Measurements from ENCODE around the gene PHF20.

PHF20 gene

DNA sequence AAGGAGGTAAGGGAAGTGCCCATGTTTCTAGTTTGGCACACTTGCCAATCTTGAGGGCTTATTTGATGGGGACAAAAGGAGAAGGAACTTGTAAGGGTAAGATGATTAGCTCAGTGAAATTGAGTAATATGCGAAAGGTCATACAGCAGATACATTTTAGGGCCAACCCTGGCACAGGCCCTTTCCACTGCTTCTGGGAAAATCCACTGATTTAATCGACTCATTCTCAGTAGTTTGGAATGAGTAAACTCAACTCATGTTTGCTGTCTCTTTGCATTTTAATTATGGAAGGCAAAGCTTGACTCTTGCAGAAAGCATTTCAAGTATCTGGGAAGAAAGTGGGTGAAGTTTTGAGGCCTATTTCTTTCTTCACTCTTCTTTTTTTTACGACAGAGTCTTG is 20.0 kb downstream of the PHF20 start:
- Histone ChIP-seq H3K27me3 (ENCODE audit: insufficient read depth, low read length) (no peaks in the 10 kb centered on the region), H3K36me3 (ENCODE audit: control insufficient read depth in 1 of 2, insufficient read depth in 2 of 2, low read length in 2 of 2) (no peaks in the 10 kb centered on the region), H2BK12ac (ENCODE audit: low read length) (no peak overlapping the region), H3K9ac (ENCODE audit: low read length) (no peak overlapping the region), H3K4ac (ENCODE audit: low read depth, low read length) (no peak overlapping the region), H4K12ac (ENCODE audit: low read depth, low read length) (no peak overlapping the region), H3K4me3 (ENCODE audit: low read depth, low read length) (no peak overlapping the region), H3K4me2 (ENCODE audit: low read length) (no peak overlapping the region), H2AFZ (ENCODE audit: insufficient read depth, low read length, poor library complexity) (no peak overlapping the region), H3K23ac (ENCODE audit: low read length) (no peak overlapping the region), H3K4me1 (ENCODE audit: control insufficient read depth in 1 of 2, insufficient read depth in 2 of 2, low read length in 2 of 2) (peaks cover 2 to 5% of the 10 kb centered on the region in 2 experiments), H3K79me2 (ENCODE audit: control insufficient read depth, insufficient read depth, low read length, poor library complexity) (no peaks in the 10 kb centered on the region), H3K27ac (ENCODE audit: low read depth, low read length) (no peak overlapping the region), H3K79me1 (ENCODE audit: low read length) (no peaks in the 10 kb centered on the region), H3K9me3 (ENCODE audit: insufficient read depth, low read depth, low read length) (no peaks in the 10 kb centered on the region), H2AK5ac (ENCODE audit: low read length) (no peak overlapping the region), H3K14ac (ENCODE audit: low read length) (no peak overlapping the region), H4K8ac (ENCODE audit: low read depth, low read length) (no peak overlapping the region), H4K91ac (ENCODE audit: low read depth, low read length) (no peak overlapping the region), H3K18ac (ENCODE audit: low read length) (no peak overlapping the region), H2BK120ac (ENCODE audit: insufficient read depth, low read length, poor library complexity) (no peak overlapping the region), H2BK5ac (ENCODE audit: low read depth, low read length, poor library complexity) (no peak overlapping the region)
- DNase-seq, result peak; percentile 89 to 96
- no CpG with 5 or more reads among the region's 3 CpGs for WGBS (ENCODE audit: extremely low coverage, insufficient coverage, insufficient read length)

DNA sequence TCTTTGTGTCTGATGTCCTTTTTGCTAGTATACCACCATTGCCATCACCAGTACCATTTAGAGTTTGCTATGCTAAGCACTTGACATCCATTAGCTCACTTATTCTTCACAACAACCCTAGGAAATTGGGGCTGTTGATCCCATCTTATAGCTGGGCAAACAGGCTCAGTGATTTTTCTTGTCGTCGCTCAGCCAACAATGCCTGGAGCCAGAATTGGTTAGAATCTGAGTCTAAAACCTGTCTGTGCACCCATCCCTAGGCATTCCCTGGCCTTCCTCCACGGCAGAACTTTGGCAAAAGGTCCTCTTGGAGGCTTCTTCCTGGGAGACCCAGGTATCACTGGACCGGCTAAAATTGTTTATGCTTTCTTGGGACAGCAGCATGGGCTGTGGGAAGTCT is 20.9 kb downstream of the PHF20 start:
- Histone ChIP-seq H3K79me1 (ENCODE audit: low read length) (no peaks in the 10 kb centered on the region), H2AFZ (ENCODE audit: insufficient read depth, low read length, poor library complexity) (no peak overlapping the region), H4K12ac (ENCODE audit: low read depth, low read length) (no peak overlapping the region), H2BK120ac (ENCODE audit: insufficient read depth, low read length, poor library complexity) (no peak overlapping the region), H3K27ac (ENCODE audit: low read depth, low read length) (no peak overlapping the region), H3K18ac (ENCODE audit: low read length) (no peak overlapping the region), H3K9ac (ENCODE audit: low read length) (no peak overlapping the region), H3K4ac (ENCODE audit: low read depth, low read length) (no peak overlapping the region), H3K4me2 (ENCODE audit: low read length) (no peak overlapping the region), H2AK5ac (ENCODE audit: low read length) (no peak overlapping the region), H3K79me2 (ENCODE audit: control insufficient read depth, insufficient read depth, low read length, poor library complexity) (no peaks in the 10 kb centered on the region), H2BK5ac (ENCODE audit: low read depth, low read length, poor library complexity) (no peak overlapping the region), H3K4me3 (ENCODE audit: low read depth, low read length) (no peak overlapping the region), H2BK12ac (ENCODE audit: low read length) (no peak overlapping the region), H3K36me3 (ENCODE audit: control insufficient read depth in 1 of 2, insufficient read depth in 2 of 2, low read length in 2 of 2) (no peaks in the 10 kb centered on the region), H3K9me3 (ENCODE audit: insufficient read depth, low read depth, low read length) (no peaks in the 10 kb centered on the region), H3K14ac (ENCODE audit: low read length) (no peak overlapping the region), H3K4me1 (ENCODE audit: control insufficient read depth in 1 of 2, insufficient read depth in 2 of 2, low read length in 2 of 2) (peaks cover 2 to 5% of the 10 kb centered on the region in 2 experiments), H3K27me3 (ENCODE audit: insufficient read depth, low read length) (no peaks in the 10 kb centered on the region), H4K8ac (ENCODE audit: low read depth, low read length) (no peak overlapping the region), H4K91ac (ENCODE audit: low read depth, low read length) (no peak overlapping the region), H3K23ac (ENCODE audit: low read length) (no peak overlapping the region)
- DNase-seq, result peak in 1 of 2 donors; percentile 22
- no CpG with 5 or more reads among the region's 4 CpGs for WGBS (ENCODE audit: extremely low coverage, insufficient coverage, insufficient read length)

DNA sequence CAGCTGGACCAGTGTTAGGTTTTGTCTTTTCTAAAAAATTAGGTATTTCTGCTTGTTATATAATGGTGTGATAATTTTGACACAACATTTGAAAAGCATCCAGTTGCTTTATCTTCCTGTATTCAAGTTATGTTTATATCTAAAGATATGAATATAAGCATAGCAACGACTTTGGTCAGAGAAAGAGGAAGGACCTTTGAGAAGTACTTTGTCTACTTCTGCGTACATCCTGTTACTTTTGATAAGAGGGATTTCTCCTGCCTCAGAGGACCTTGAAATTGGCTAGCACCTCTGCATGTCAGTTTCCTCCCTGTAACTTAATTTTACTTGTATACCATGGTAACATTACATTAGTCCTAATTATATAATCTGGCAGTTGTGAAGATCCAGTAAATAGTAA is 24.8 kb downstream of the PHF20 start:
- no peak overlapping the region for H4K91ac ChIP-seq (ENCODE audit: low read depth, low read length)
- H3K4me2 ChIP-seq (ENCODE audit: low read length), result no peak overlapping the region
- H4K8ac ChIP-seq (ENCODE audit: low read depth, low read length), result no peak overlapping the region
- H2BK120ac ChIP-seq (ENCODE audit: insufficient read depth, low read length, poor library complexity), result no peak overlapping the region
- no peak overlapping the region for H2BK5ac ChIP-seq (ENCODE audit: low read depth, low read length, poor library complexity)
- no peak overlapping the region for H2BK12ac ChIP-seq (ENCODE audit: low read length)
- no peak overlapping the region for H3K14ac ChIP-seq (ENCODE audit: low read length)
- no peaks in the 10 kb centered on the region for H3K9me3 ChIP-seq (ENCODE audit: insufficient read depth, low read depth, low read length)
- no peak overlapping the region for H3K4ac ChIP-seq (ENCODE audit: low read depth, low read length)
- no peak for DNase-seq
- H3K36me3 ChIP-seq (ENCODE audit: control insufficient read depth in 1 of 2, insufficient read depth in 2 of 2, low read length in 2 of 2), result peaks cover under 1 to 2% of the 10 kb centered on the region in 2 experiments
- H3K4me3 ChIP-seq (ENCODE audit: low read depth, low read length), result no peak overlapping the region
- H3K27me3 ChIP-seq (ENCODE audit: insufficient read depth, low read length), result no peaks in the 10 kb centered on the region
- no peak overlapping the region for H2AK5ac ChIP-seq (ENCODE audit: low read length)
- H4K12ac ChIP-seq (ENCODE audit: low read depth, low read length), result no peak overlapping the region
- H3K9ac ChIP-seq (ENCODE audit: low read length), result no peak overlapping the region
- no peak overlapping the region for H3K27ac ChIP-seq (ENCODE audit: low read depth, low read length)
- no peak overlapping the region for H3K18ac ChIP-seq (ENCODE audit: low read length)
- H3K4me1 ChIP-seq (ENCODE audit: control insufficient read depth in 1 of 2, insufficient read depth in 2 of 2, low read length in 2 of 2), result peaks cover 2% of the 10 kb centered on the region in 2 experiments
- no peak overlapping the region for H2AFZ ChIP-seq (ENCODE audit: insufficient read depth, low read length, poor library complexity)
- H3K23ac ChIP-seq (ENCODE audit: low read length), result no peak overlapping the region
- H3K79me1 ChIP-seq (ENCODE audit: low read length), result no peaks in the 10 kb centered on the region
- no CpG with 5 or more reads among the region's 2 CpGs for WGBS (ENCODE audit: extremely low coverage, insufficient coverage, insufficient read length)
- no peaks in the 10 kb centered on the region for H3K79me2 ChIP-seq (ENCODE audit: control insufficient read depth, insufficient read depth, low read length, poor library complexity)

DNA sequence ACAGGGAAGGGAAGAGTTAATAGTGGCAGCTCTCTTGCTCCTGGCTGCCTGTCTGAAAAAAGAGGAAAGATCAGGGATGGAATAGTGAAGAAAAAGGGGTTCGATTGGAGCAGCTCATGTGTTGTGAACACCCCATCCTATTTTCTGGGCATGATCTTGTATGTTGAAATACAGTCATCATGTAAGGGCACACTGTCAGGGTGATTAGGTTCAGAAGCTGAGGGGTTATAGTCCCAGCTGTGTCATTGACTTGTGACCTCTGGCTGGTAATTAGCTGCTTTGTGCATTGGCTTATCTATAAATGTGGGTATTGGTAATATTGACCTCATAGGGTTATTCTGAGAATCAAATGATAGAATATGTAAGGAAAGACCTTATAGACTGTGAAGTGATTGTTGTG is 30.1 kb downstream of the PHF20 start:
- no peak overlapping the region for H3K4me3 ChIP-seq (ENCODE audit: low read depth, low read length)
- H2BK12ac ChIP-seq (ENCODE audit: low read length), result no peak overlapping the region
- H3K79me2 ChIP-seq (ENCODE audit: control insufficient read depth, insufficient read depth, low read length, poor library complexity), result no peaks in the 10 kb centered on the region
- no peak overlapping the region for H3K23ac ChIP-seq (ENCODE audit: low read length)
- H3K4me1 ChIP-seq (ENCODE audit: control insufficient read depth in 1 of 2, insufficient read depth in 2 of 2, low read length in 2 of 2), result no peaks in the 10 kb centered on the region
- H3K79me1 ChIP-seq (ENCODE audit: low read length), result no peaks in the 10 kb centered on the region
- no peak overlapping the region for H2AFZ ChIP-seq (ENCODE audit: insufficient read depth, low read length, poor library complexity)
- no peak overlapping the region for H3K14ac ChIP-seq (ENCODE audit: low read length)
- H3K9me3 ChIP-seq (ENCODE audit: insufficient read depth, low read depth, low read length), result no peaks in the 10 kb centered on the region
- H3K27ac ChIP-seq (ENCODE audit: low read depth, low read length), result no peak overlapping the region
- H2BK120ac ChIP-seq (ENCODE audit: insufficient read depth, low read length, poor library complexity), result no peak overlapping the region
- no peak overlapping the region for H4K91ac ChIP-seq (ENCODE audit: low read depth, low read length)
- no peak overlapping the region for H2BK5ac ChIP-seq (ENCODE audit: low read depth, low read length, poor library complexity)
- H3K27me3 ChIP-seq (ENCODE audit: insufficient read depth, low read length), result no peaks in the 10 kb centered on the region
- no peak overlapping the region for H3K18ac ChIP-seq (ENCODE audit: low read length)
- no peak overlapping the region for H3K4me2 ChIP-seq (ENCODE audit: low read length)
- no peak for DNase-seq
- no CpG with 5 or more reads among the region's 1 CpG for WGBS (ENCODE audit: extremely low coverage, insufficient coverage, insufficient read length)
- H4K8ac ChIP-seq (ENCODE audit: low read depth, low read length), result no peak overlapping the region
- no peak overlapping the region for H3K4ac ChIP-seq (ENCODE audit: low read depth, low read length)
- no peak overlapping the region for H4K12ac ChIP-seq (ENCODE audit: low read depth, low read length)
- peaks cover 11 to 15% of the 10 kb centered on the region in 2 experiments for H3K36me3 ChIP-seq (ENCODE audit: control insufficient read depth in 1 of 2, insufficient read depth in 2 of 2, low read length in 2 of 2)
- H3K9ac ChIP-seq (ENCODE audit: low read length), result no peak overlapping the region
- H2AK5ac ChIP-seq (ENCODE audit: low read length), result no peak overlapping the region
